Urothelium cell line (cell line): ENCODE measurements around the gene DAG1.

Source experiments
- DNase-seq: peaks from one replicate; pipeline ENCODE4 v3.0.0; 2011; ENCODE audit warnings: low spot score, mixed read lengths
- FAIRE-seq: peaks from 2 replicates; lab custom pipeline; 2011; peaks lifted over from hg19 to GRCh38; lab: Jason Lieb, UNC

The DAG1 gene

DNA sequence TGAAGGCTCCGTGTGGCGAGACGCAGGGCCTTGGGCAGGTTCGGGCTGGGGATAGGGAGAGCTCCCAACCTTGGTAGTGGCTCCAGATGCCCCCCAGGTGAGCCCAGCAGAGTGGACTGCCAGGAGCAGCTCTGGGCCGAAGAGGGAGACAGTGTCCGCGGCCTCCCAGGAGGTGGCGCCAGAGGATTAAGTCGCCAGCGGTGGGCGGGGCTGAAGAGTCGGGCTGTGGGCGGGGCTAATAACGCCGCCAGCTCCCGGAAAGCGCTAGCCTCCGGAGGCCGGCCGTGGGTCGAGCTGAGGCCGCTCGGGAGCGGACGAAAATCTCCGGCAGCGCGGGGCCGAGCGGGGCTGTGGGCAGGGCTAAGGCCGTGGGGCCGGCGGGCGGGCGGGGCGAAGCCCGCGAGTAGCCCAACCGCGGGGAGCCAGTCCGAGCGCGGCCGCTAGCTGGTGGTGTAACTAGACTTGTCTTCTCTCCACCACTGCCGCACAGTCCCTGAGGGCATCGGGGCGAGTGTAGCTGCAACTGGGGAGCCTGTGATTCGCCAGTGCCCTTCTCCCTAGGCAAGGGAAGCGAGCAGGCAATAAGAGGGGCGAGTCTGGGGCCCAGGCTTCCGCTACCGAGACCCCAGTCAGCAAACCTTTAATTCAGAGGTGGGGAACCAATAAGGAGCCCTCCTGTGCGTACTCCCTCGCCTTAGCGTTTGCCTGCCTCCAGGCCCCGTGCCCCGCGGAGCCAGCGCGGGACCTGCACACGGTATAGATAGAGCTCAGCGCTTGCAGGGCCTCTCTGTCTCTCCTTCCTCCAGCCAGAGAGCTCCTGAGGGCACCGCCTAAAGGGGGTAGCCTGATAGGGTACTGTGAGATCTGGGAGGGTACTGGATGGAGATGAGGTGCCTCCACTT, 69.8 kb downstream of the DAG1 start:
- peak; percentile 79 for FAIRE-seq

DNA sequence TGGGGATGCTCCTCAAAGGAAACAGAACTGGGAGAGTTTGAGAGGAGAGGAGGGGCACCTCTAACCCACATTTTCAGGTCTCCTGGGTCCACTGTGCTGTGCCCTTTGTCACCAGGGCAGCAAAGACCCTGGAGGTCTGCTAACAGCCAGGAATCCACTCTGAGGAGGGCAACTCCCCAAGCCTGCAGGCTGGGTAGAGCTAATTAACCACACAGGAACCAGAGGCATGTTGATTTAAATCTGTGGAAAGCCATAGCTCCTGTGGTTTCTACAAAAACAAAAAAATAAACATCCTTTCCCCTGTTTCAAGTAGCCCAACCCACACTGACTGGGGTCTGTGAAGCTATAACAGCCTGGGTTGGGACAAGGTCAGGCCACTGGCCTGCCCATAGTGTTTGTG, 82.0 kb downstream of the DAG1 start:
- DNase-seq (no peak), FAIRE-seq (no peak)

More for the DNA sequence above, 69.8 kb downstream of the DAG1 start:
- peak; percentile 94 for DNase-seq

DNA sequence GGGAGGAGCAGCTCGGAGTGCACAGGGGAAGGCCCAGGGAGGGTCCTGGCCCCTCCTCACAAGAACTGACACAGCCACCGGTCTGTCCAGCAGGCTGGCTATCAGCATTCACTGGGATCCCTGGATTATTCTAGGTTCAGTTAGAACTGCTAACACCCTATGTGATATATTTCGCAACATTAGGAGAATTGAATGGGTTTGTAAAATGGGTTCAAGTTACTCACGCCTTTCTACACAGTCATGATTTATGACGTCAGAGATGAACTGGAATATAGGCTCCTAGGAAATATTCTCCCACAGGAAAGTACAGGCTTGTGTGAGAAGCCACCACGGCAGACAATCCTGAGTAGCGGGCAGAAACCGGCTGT, 83.2 kb downstream of the DAG1 start:
- FAIRE-seq, result no peak
- DNase-seq, result no peak

DNA sequence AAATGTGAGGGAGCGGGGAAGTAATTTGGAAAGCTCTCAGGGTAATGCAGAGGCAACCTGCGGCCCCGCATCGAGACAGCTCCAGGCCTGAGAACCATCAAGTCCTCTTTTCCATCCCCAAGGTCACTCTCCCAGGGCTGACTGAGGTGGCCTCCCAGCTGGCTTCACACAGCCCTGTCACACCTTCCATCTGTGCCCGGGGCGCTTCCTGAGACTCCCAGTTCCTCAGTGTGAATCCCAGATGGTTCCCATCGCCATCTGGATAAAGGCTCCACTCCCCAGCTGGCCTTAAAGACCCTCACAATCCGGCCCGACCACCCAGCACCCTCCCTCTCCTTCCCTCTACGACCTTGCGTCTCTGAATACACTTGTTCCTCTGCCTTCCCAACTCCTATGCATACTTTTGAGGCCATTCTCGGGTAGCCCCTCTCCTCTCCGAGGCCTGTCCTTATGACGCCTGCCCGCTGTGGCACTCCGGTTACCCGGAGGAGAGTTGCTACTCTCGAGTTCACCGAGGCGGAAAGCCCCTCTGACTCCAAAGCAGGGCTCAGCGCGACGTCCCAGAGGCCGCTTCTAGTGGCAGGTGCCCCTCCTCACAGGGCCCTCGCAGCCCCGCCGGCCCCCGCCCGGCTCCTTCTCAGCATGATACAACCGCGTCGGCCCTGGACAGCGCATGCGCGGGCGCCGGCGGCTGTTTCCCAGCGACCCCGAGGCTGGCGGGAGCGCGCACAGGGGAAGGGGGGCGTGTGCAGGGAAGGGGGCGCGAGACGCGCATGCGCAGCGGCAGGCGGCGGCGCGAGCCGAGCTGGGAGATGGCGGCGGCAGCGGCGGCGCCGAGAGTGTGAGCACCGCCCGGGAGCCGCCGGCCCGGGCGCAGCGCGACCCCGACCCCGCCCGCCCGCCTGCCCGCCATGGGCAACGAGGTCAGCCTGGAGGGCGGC, 83.9 kb downstream of the DAG1 start, which contains the start of gene BSN:
BSN (plus strand) TSS at position 786 of the 941 bp plus-strand sequence; CDS start at position 912, 126 bp downstream.
- DNase-seq, result peak; percentile 99
- FAIRE-seq, result peak; percentile 98

DNA sequence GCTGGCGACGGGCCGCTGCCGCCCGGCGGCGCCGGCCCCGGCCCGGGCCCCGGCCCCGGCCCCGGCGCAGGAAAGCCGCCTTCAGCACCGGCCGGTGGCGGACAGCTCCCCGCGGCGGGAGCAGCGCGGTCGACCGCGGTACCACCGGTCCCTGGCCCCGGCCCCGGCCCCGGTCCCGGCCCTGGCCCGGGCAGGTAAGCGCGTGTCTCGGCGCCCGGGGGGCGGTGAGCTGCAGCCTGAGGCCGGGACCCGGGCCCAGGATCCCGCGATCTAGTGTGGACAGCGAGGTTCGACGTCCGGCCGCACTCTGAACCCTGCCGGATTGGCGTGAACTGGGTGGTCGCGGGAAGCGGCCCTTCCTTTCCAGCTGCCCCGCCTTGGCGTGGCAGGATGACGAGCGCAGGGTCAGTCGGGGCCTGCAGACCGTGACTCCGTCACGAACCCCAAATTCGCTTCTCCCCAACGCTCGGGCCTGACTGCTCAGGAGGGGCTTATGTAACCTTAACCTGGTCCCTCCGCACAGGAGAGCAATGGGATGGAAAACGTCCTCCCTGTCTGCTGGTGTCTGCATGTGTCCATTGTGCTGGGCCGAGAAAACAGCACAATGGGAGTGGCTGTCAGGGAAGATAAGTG, 84.7 kb downstream of the DAG1 start:
- DNase-seq, result no peak
- peak; percentile 20 for FAIRE-seq

DNA sequence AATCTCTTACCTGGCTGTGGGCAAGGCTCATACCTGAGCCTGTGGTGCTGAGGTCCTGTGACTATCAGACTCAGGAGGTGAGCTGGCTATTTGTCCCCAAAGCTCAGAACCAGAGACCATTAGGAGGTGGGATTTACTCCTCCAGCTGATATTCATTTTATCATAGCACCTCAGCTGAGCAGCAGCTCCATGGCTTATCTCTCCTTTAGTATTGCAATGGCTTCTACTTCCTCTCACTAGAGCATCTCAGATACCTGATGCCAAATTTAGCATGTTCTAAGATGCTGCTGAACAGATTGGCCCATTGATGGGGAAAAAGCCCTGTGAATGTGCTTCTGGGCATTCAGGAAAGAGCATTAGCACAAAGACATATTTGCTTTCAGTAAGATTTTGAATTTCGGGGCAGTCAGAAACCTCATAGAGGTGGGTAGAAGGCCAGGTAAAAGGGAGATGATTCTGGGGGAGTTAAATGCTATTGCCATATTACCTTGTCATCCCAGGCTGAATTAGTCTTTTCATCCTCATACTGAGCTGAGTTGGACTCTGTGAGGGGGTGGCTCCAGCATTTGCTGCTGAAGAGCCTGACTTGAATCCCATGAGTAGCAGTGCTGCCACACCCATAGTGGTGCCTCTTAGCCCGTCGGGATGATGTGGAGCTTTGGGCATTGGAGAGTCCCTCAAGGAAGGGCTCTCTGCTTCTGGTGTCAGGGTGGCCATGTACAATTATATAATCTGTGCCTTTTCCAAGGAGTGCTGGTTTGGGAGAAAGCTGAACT, 86.6 kb downstream of the DAG1 start:
- FAIRE-seq, result no peak

DNA sequence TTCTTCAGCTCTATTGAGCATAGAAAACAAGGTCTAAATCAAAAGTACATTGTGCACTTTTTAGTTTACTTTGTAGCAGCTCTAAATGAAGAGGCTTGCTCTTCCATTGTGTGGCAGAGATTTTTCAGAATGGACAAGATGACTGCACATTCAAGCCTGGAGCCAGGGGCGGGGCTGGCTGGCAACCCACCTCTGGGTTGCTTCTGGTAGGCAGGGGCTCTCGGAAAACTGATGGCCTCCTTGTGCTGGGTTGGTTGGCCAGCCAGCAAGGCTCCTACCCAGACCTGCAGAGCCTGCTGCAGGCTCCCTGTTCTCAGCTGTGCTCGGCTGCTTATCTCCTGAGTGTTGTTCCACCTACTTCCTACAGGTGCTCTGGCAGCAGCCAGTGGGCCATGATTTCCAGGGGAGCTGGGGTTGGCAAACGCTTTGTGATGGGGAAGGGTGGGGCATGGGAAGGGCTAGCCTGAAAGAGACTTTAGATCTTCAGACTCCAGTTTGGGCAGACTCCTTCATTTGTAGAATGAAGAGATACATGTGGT, 93.0 kb downstream of the DAG1 start:
- no peak for DNase-seq
- no peak for FAIRE-seq

More for the DNA sequence above, 86.6 kb downstream of the DAG1 start:
- DNase-seq, result no peak

DNA sequence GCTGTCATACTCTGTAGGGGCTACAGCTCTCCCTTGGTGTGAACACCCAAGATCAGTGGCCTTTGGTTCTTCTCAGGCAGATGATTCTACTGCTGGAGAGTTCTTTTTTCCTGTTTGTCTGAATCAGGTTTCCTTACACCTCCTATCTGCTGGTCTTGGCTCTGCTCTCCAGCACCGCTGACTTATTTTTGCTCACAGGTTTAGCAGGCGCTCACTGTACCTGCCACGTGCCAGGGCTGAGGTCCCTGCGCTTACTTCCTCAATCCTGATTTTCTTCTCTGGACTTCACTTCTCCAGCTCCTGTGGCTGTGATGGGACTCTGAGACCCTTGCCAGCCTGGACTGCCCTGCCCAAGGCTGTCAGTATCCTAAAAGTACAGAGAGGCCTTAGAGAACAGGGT, 93.7 kb downstream of the DAG1 start:
- FAIRE-seq, result no peak
- DNase-seq, result no peak

DNA sequence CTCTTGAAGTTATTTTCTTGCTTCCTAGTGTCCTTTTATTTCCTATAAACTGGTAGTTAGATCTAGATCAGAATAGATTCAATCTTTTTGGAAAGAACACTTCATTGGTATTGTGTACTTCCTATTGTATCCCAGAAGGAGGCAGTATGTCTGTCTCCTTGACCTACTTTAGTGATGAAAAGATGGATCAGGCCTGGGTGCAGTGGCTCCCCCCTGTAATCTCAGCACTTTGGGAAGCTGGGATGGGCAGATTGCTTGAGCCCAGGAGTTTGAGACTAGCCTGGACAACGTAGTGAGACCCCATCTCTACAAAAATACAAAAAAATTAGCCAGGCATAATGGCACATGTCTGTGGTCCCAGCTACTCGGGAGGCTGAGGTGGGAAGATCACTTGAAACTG, 96.2 kb downstream of the DAG1 start:
- no peak for FAIRE-seq
- DNase-seq, result no peak

DNA sequence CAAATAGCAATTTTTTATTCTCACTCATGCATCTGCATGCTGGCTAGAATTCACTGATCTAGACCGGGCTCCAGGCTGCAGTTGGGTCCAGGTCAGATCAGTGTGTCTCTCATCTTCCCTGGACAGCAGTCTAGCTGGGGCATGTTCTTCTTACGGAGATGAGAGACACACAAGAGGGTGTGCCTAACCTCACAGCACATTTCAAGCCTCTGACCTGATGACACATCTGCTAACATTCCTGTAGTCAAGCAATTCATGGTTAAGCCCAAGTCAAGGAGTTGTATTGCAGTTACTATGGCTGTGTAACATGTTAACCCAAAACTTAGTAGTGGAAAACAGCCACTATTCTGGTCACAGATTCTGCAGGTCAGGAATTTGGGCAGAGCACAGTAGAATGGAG, 97.3 kb downstream of the DAG1 start:
- DNase-seq, result no peak
- no peak for FAIRE-seq

DNA sequence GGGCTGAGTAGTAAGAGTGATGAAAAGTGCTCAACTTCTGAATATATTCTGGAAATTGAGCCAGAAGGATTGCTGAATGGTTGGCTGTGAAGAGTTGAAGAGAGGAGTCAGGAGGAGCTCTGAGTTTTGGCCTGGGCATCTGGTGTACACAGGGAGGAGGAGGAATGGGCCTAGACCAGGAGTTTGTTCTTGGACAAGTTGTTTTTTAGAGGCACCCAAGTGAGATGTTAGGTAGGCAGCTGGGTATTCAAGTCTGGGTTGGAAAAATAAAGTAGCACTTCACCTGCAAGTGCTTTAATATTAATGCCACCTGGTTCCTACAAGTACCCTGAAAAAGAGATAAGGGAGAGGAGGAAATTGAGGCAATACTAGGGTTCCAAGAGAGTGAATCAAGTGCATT, 98.9 kb downstream of the DAG1 start:
- DNase-seq, result no peak
- no peak for FAIRE-seq

DNA sequence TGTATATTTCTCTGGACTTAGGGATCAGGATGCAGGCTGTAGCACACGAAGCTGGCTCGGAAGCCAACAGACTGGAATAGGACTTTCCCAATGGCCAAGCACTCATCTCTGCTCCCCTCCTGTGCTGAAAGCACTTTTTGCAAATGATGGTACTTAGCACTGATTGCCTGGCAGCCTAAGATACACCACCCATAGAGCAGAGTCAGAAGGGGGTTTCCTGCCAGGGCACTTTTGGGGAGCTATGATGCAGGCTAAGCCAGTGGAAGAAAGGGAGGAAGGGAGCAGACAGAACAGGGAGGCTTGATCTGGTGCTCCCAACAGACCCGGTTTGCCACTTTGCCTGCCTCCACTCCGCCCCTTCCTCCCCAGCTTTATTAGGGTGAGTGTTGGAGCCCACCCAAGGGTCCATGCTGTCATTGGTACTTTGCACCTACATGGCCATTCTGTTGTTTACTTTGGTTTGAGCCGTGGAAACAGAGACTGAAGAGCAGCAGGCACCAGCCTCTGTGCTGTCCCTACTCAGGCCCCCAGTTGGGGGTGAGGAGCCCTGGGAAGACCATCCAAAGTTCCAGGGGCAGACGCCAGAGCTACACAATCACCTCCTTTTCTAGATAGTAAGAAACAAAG, 100.1 kb downstream of the DAG1 start:
- DNase-seq (no peak), FAIRE-seq (no peak)

DNA sequence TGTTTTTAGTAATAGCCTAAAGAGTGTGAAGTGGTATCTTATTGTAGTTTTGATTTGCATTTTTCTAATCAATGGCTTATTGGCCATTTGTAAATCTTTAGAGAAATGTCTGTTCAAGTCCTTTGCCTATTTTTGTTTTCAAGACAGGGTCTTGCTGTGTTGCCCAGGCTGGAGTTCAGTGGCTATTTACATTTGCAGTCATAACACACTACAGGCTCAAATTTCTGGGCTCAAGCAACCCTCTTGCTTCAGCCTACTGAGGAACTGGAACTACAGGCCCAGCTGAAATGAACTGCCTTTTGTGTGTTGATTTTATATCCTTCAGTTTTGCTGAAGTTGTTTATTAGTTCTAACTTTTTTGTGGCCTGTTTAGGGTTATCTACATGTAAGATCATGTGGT, 112.1 kb downstream of the DAG1 start:
- DNase-seq (no peak), FAIRE-seq (no peak)
